Erythroblast (primary cell): Measurements from ENCODE around the gene HEXA.
"Not testable (repeated sequence)": the region's sequence is repeated elsewhere in the genome, so short reads cannot be mapped to it uniquely, and the experiment has no call there.

Source experiments
- DNase-seq, 2 experiments: peaks; one replicate each; lab custom pipeline; 2025; lab: John Stamatoyannopoulos, UW
- GATA1 ChIP-seq: IDR thresholded peaks from 2 replicates; pipeline ENCODE4 v1.6.1; 2011; ENCODE audit warnings: low read depth, mild to moderate bottlenecking, control low read depth, low read length, moderate library complexity
- POLR2A ChIP-seq: IDR thresholded peaks from 2 replicates; pipeline ENCODE4 v1.6.1; 2011; ENCODE audit warnings: mild to moderate bottlenecking, low read length

Gene HEXA

GRCh38 chr15:72389231-72389630, 13.4 kb upstream of the HEXA start:
- TF ChIP-seq GATA1 = no peak
- no peak for TF ChIP-seq POLR2A
- DNase-seq = no peak

DNA sequence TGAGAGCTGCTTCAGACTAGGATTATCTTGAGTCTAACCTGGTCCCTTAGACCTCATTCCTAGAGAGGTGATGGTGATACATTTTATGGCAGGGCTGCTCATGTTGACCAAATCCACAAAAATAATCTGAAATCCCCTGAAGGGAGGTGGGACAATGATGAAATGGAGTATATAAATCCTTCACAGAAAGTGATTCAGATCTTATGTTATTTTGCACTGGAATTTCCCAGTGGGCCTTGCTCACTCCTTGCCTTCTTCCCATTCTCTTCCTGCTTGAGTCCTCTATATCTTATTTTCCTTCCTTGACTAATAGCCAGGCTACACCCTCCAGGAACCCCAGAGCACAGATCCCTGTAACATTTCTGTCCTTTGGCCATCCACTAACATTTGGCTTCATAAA, 11.9 kb upstream of the HEXA start:
- TF ChIP-seq GATA1 (no peak), POLR2A (no peak)
- no peak for DNase-seq

DNA sequence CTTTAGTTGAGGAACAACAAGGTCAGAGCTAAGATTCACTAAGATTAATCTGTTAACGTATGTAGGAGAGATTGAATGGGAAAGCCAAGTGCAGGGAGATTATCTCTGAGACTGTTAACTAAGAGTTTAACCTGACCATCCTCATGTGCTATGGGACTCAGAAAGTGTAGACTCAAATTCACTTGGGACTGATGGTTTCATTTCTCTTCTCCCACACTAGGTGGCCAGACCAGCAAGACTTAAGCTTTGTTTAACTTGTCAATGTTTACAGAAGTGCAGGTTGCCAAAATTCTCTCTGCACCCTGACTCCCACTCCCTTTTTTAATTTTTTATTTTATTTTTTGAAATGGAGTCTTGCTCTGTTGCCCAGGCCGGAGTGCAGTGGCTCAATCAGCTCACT, 6.3 kb upstream of the HEXA start:
- TF ChIP-seq GATA1 (no peak), POLR2A (no peak)
- DNase-seq = no peak

GRCh38 chr15:72380743-72381142, 4.9 kb upstream of the HEXA start:
- DNase-seq = no peak
- no peak for TF ChIP-seq POLR2A
- TF ChIP-seq GATA1 = no peak

DNA sequence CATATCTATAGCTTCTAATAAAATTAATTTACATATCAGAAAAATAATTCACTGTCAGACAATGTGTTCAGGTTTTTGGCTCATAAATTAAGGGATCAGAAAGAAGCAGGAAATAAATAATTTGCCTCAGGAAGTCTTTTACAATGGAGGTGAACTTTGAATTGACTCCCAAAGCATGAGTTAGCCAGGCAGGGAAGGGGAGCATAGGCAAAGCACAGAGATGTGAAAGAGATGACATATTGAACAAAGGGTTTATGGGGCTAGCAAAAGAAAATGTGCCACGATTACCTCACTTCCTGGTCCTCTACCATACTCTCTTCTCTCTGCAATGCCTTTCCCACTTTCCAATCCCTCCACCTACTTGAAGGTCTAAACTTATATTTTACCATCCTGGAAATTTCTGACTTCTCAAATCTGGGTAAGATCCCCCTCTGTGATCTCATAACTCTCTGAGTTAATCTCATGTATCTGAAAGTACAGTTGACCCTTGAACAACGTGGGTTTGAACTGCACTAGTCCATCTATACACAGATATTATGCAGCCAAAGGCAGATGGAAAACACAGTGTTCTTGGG, 4.1 kb upstream of the HEXA start:
- DNase-seq = no peak
- TF ChIP-seq GATA1 = no peak
- no peak for TF ChIP-seq POLR2A

DNA sequence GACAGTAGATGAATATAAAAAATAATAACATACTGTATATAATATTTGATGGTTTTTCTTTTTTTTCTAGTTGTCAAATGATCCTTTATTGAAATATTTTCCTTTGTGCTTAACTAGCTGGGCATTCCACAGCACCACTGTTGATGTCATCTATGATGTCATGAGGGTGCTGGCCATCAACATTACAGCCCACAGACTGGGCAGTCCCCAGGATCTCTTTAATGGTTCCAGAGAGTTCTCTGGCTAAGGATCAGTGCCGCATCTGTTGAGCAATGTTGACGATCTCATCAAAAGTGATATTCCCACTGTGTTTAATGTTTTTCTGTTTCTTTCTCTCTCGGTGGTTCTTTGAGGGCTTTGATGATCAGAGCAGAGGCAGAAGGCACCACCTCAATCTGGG, 3.3 kb upstream of the HEXA start:
- DNase-seq = not testable (repeated sequence)

- DNase-seq = no peak
- TF ChIP-seq GATA1 (no peak), POLR2A (no peak)
Measured at GRCh38 chr15:72377331-72377730, 1.5 kb upstream of the HEXA start.

- DNase-seq = no peak
- no peak for TF ChIP-seq GATA1
- TF ChIP-seq POLR2A = no peak
Measured at GRCh38 chr15:72375501-72375845, 341 bp downstream of the HEXA start.

- TF ChIP-seq GATA1 (no peak), POLR2A (no peak)
- no peak for DNase-seq
Measured at GRCh38 chr15:72372361-72372760, 3.5 kb downstream of the HEXA start.

DNA sequence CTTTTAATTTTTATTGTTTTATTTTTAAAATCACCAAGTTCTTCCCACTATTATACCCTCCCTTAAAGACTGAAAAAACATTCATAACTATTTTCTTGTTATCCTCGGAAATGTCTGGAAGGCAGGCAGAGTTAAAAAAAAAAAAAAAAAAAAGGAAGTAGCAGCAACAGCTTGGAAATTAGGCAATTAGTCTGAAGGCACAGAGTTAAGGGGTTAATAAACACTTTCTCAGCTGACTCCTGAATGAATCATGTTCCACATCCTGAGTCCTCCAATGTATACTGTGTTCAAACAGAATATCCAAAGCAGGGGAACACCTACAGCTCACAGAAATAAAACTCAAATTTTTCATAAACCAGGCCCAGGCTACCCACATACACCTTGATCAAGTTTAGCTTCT, 5.8 kb downstream of the HEXA start:
- TF ChIP-seq POLR2A (no peak), GATA1 (no peak)
- no peak for DNase-seq

DNA sequence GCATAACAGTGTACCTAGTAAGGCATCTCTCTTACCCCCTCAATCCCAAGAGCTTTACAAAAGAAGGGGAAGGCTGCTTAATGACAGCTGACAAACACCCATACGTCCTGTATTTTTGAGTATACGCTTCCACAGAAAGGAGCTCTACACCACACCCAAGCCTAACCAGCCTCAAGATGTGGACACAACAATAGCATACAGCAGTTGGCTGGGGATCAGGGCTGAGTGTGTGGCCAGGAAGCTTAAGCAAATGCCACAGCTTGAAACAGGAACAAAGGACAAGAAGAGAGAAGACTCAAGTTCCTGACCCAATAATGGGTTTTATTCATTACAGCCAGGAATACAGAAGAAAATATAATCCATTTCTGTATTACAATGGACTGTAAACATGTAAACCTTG, 6.9 kb downstream of the HEXA start:
- no peak for DNase-seq
- TF ChIP-seq GATA1 (no peak), POLR2A (no peak)

GRCh38 chr15:72368325-72368724, 7.5 kb downstream of the HEXA start:
- no peak for DNase-seq
- TF ChIP-seq POLR2A (no peak), GATA1 (no peak)

- TF ChIP-seq GATA1 (no peak), POLR2A (no peak)
- DNase-seq = no peak
Measured at GRCh38 chr15:72365844-72366243, 10.0 kb downstream of the HEXA start.

DNA sequence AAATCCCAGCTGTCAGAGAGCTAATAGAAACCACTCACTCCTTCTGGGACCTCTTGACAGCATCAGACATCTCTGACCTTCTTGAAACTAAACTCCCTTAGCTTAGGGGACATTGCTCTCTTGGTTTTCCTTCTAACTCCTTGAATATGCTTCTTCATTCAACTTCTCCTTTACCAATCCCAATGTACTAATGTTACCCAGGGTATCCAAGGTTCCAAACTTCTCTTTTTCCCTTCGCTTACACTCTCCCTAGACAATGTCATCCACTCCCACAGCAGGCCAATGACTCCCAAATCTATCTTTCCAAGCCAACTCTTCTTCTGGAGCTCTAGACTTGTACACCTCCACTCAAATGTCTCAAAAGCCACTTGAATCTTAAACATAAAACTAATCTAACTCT, 14.6 kb downstream of the HEXA start:
- DNase-seq = no peak
- TF ChIP-seq GATA1 (no peak), POLR2A (no peak)

DNA sequence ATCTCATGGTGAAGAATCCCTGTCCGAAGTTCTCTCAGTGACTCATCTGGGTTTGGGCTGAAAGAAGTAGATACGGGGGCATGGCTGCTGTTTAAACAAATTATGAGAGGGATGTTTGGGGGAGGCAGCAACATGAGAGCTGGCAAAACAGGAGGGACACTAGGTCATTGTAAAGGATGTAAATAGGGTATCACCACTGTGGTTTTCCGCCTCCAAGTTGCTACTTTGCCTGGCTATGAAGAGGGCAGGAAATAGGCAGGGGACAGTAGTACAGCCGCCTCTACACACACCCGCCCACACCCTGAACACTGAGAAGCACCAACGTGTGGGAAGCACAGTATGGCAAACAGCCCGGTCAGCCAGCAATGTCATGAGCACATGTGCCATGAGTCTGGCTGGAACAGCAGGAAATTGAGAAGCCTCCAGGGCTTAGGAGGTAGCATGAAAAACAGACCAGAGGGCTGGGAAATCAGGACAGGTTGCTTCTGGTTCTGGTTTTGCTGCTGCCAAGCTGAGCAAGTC, 17.1 kb downstream of the HEXA start:
- DNase-seq = no peak

DNA sequence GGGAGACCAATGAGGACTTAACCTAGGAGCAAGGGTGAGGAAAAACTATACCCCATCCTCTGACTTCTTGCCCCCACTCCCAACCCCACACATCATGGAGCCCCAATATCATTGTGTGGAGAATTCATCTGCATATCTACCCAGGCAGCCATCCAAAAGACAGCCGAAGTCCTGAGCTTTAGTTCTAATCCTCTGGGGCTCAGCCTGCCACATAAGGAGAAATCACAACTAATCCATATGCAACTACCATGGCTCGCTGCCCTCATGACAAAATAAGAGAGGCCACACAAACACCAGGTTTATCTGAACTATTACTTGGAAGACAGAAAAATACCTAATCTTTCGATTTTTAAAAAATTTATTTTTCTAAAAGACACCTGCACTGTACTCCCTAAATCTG, 17.7 kb downstream of the HEXA start:
- DNase-seq = no peak
- no peak for TF ChIP-seq POLR2A
- TF ChIP-seq GATA1 = no peak

More for the DNA sequence above, 17.1 kb downstream of the HEXA start:
- TF ChIP-seq GATA1 (no peak), POLR2A (no peak)
